CD8-positive, alpha-beta memory T cell (primary cell): Measurements from ENCODE around the gene TSPYL2. TPM values are rescaled to one million over a fixed set of nuclear protein-coding genes. Genes with fewer than 3 reads are reported as not detected.

ENCODE experiments used
- CTCF ChIA-PET: fragments of 350-600 bp; sonication (Branson Sonifier 250); formaldehyde crosslinking; loops from one replicate; lab custom pipeline; 2021; ENCODE audit warnings: antibody characterized with exemption; lab: Charles Lee
- POLR2A ChIA-PET: fragments of 350-600 bp; sonication (Branson Sonifier 250); formaldehyde crosslinking; loops from one replicate; lab custom pipeline; 2021; ENCODE audit warnings: antibody characterized with exemption; lab: Charles Lee
- DNase-seq, 5 donors: peaks; one replicate each; pipeline versions ENCODE4 v3.0.0 to v3.0.0-alpha.2; 2020 to 2022; ENCODE audit warnings: mixed read lengths in 1 of 5
- H3K27ac ChIP-seq: one replicate; pipeline ENCODE4 v1.7.0; 2013; ENCODE audit warnings: low read depth, mild to moderate bottlenecking, low read length, moderate library complexity
- H3K27me3 ChIP-seq: 2 replicates; pipeline ENCODE4 v1.7.0; 2013; ENCODE audit warnings: low read length, mild to moderate bottlenecking; ENCODE audit not compliant: insufficient read depth, poor library complexity, severe bottlenecking
- H3K36me3 ChIP-seq: 2 replicates; pipeline ENCODE4 v1.7.0; 2013; ENCODE audit warnings: mild to moderate bottlenecking, low read length, moderate library complexity; ENCODE audit not compliant: insufficient read depth
- H3K4me1 ChIP-seq: 2 replicates; pipeline ENCODE4 v1.7.0; 2013; ENCODE audit warnings: mild to moderate bottlenecking, low read length, moderate library complexity; ENCODE audit not compliant: insufficient read depth
- H3K4me3 ChIP-seq: 2 replicates; pipeline ENCODE4 v1.7.0; 2013; ENCODE audit warnings: mild to moderate bottlenecking, low read length
- H3K9me3 ChIP-seq: 2 replicates; pipeline ENCODE4 v1.7.0; 2013; ENCODE audit warnings: mild to moderate bottlenecking, low read length
- H3K27ac Mint-ChIP-seq, 8 donors: one replicate each; pipeline ENCODE4 v1.8.0; 2020 to 2021; ENCODE audit warnings: mixed read lengths in 8 of 8, mild to moderate bottlenecking in 6 of 8, inconsistent platforms in 3 of 8, moderate library complexity in 3 of 8
- H3K27me3 Mint-ChIP-seq, 2 donors: one replicate each; pipeline ENCODE4 v1.8.0; 2020 to 2021; ENCODE audit warnings: mixed read lengths in 2 of 2, mild to moderate bottlenecking in 1 of 2, moderate library complexity in 1 of 2
- H3K36me3 Mint-ChIP-seq, 3 donors: one replicate each; pipeline ENCODE4 v1.8.0; 2020 to 2021; ENCODE audit warnings: mixed read lengths in 3 of 3, inconsistent platforms in 1 of 3, mild to moderate bottlenecking in 1 of 3
- H3K4me1 Mint-ChIP-seq, 3 donors: one replicate each; pipeline ENCODE4 v1.8.0; 2020 to 2021; ENCODE audit warnings: mixed read lengths in 3 of 3, inconsistent platforms in 1 of 3, mild to moderate bottlenecking in 1 of 3
- H3K4me3 Mint-ChIP-seq, 7 donors: one replicate each; pipeline ENCODE4 v1.8.0; 2020 to 2021; ENCODE audit warnings: mixed read lengths in 7 of 7, mild to moderate bottlenecking in 6 of 7, moderate library complexity in 4 of 7, inconsistent platforms in 2 of 7
- H3K9me3 Mint-ChIP-seq, 5 donors: one replicate each; pipeline ENCODE4 v1.8.0; 2020 to 2022; ENCODE audit warnings: mixed read lengths in 5 of 5, mild to moderate bottlenecking in 3 of 5, moderate library complexity in 2 of 5, inconsistent platforms in 1 of 5
- polyA plus RNA-seq: library from polyadenylated mRNA; unstranded; fragments of 300-500 nt; fragmentation: Illumina TruSeq; gene quantifications from one replicate; pipeline ENCODE4 v1.2.3, GENCODE V29; 2021
- total RNA-seq, 2 experiments: library from RNA; stranded (reverse); gene quantifications; one replicate each; pipeline ENCODE4 v1.2.3, GENCODE V29; 2021

The TSPYL2 gene
- total and polyA plus RNA-seq, 3 experiments from 2014 or later: 23.1 to 47.9 (median 38.4) TPM

DNA sequence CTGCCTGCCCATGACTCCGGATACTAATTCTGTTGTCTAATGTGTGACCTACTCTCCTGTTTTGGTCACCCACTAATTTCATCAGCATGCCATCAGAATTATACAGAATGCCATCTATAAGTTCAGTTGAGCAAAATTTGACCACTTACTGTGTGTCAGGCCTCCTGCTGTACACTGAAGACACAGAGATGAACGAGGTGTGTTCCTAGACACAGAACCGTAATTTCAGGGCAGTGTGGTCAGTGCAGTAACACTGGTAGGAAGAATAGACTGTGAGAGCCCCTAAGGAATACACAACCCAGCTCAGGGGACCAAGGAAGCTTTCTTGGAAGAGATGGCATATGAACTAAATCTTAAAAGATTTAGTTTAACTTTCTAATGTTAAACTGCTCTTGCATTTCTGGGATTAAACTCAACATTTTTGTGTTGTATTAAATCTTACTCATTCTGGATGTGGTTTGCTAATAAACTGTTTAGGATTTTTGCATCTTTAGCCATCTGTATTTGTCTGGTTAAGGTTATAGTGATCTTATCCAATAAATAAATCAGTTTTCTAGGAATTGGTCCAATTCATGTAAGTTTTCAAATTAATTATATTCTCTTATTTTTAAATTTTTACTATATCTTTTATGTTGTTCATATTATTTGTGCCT lies 46.1 kb downstream of the TSPYL2 start:
- H3K9me3 ChIP-seq: no peaks in the 10 kb centered on the region
- H3K9me3 Mint-ChIP-seq: peaks cover 0 to 3% (median 0%) of the 10 kb centered on the region in 5 donors
- H3K4me1 Mint-ChIP-seq: peaks cover 11 to 25% (median 23%) of the 10 kb centered on the region in 3 donors
- ChIA-PET POLR2A (no interaction called here), CTCF (interaction anchor here (0.9 kb wide), 1 partner anchor 9 kb away, joined by 3 read pairs; no protein-coding TSS in a partner anchor)
- peaks cover 9 to 25% (median 10%) of the 10 kb centered on the region in 3 donors for H3K36me3 Mint-ChIP-seq
- peaks cover 0 to 16% of the 10 kb centered on the region in 2 donors for H3K27me3 Mint-ChIP-seq
- no peaks in the 10 kb centered on the region for H3K4me1 ChIP-seq
- DNase-seq: no peak
- H3K27me3 ChIP-seq: no peaks in the 10 kb centered on the region
- no peaks in the 10 kb centered on the region for H3K36me3 ChIP-seq
- H3K27ac Mint-ChIP-seq: no peak overlapping the region
- H3K27ac ChIP-seq: no peak overlapping the region
- no peak overlapping the region for H3K4me3 ChIP-seq
- H3K4me3 Mint-ChIP-seq: no peak overlapping the region

DNA sequence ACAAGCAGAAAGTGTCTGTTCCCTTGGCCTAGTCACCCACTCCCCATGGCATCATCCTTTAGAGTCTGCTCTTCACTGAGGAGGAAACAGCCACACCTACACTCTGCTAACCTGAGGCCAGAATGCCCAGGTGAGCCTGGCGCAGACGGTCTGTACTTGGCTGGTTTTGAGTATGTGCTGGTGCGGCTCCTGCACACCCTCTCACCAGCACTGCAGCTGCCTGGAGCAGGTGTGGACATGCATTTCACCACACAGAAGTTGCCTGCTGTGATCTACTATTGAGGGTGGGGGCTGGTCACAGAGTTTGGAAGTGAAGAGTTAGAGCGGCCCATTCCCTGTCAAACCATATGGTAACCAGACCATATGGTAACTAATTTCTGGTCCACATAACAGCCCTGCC lies 51.2 kb downstream of the TSPYL2 start:
- ChIA-PET CTCF (no interaction called here), POLR2A (no interaction called here)
- Mint-ChIP-seq H3K27ac (no peak overlapping the region), H3K9me3 (no peaks in the 10 kb centered on the region), H3K27me3 (peaks cover 0 to 5% of the 10 kb centered on the region in 2 donors), H3K36me3 (peaks cover 10 to 39% (median 13%) of the 10 kb centered on the region in 3 donors), H3K4me3 (no peak overlapping the region), H3K4me1 (no peaks in the 10 kb centered on the region)
- Histone ChIP-seq H3K4me3 (no peak overlapping the region), H3K27ac (no peak overlapping the region), H3K9me3 (no peaks in the 10 kb centered on the region), H3K4me1 (no peaks in the 10 kb centered on the region), H3K27me3 (no peaks in the 10 kb centered on the region), H3K36me3 (no peaks in the 10 kb centered on the region)
- no peak for DNase-seq

DNA sequence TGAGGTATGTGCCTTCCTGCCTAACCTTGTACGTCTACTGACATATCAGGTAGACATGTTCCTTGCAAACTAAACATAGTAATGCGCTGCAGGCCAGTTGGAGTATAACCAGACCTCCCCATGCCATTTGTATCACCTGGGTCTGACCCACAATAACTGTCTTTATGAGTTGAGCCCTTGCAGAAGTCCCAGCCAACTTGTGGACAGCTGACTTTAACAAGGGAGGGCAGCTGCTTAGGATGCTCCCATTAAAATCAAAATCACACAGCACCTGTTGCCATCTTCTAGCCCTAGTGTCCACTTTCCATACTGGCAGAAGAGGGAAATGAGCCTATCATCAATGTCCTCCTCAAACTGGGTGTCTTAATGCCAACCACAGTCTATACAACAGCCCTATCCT lies 53.4 kb downstream of the TSPYL2 start:
- CTCF ChIA-PET: no interaction called here
- Histone ChIP-seq H3K4me3 (no peak overlapping the region), H3K27me3 (no peaks in the 10 kb centered on the region), H3K9me3 (no peaks in the 10 kb centered on the region), H3K36me3 (no peaks in the 10 kb centered on the region), H3K4me1 (no peaks in the 10 kb centered on the region), H3K27ac (no peak overlapping the region)
- no peak overlapping the region for H3K27ac Mint-ChIP-seq
- no peaks in the 10 kb centered on the region for H3K4me1 Mint-ChIP-seq
- DNase-seq: no peak
- H3K9me3 Mint-ChIP-seq: no peaks in the 10 kb centered on the region
- no peak overlapping the region for H3K4me3 Mint-ChIP-seq
- POLR2A ChIA-PET: no interaction called here
- H3K36me3 Mint-ChIP-seq: peaks cover 13 to 39% (median 14%) of the 10 kb centered on the region in 3 donors
- H3K27me3 Mint-ChIP-seq: peaks cover 0 to 3% of the 10 kb centered on the region in 2 donors

Other genes with a start within 250 kb of the TSPYL2 start
- gene XAGE3, start 214.3 kb upstream of the TSPYL2 start, total RNA-seq: not detected
- gene XAGE3, start 214.3 kb upstream of the TSPYL2 start, polyA plus RNA-seq: not detected
- gene FAM156B, start 185.0 kb upstream of the TSPYL2 start, total RNA-seq: 10 to 100 TPM; 11.6 to 13.2 TPM
- gene FAM156B, start 185.0 kb upstream of the TSPYL2 start, polyA plus RNA-seq: 4.4 TPM
- gene FAM156A, start 123.8 kb upstream of the TSPYL2 start, total RNA-seq: 10 to 100 TPM; 18.1 to 18.5 TPM
- 4.2 TPM for gene FAM156A, start 123.8 kb upstream of the TSPYL2 start, polyA plus RNA-seq
- not detected for gene GPR173, start 33.6 kb upstream of the TSPYL2 start, total RNA-seq
- not detected for gene GPR173, start 33.6 kb upstream of the TSPYL2 start, polyA plus RNA-seq
- 1 to 10 TPM; 4.6 to 4.8 TPM for gene KANTR, start 11.8 kb downstream of the TSPYL2 start, total RNA-seq
- gene KANTR, start 11.8 kb downstream of the TSPYL2 start, polyA plus RNA-seq: 1.6 TPM
- 10 to 100 TPM; 85.3 to 86.4 TPM for gene KDM5C, start 142.8 kb downstream of the TSPYL2 start, total RNA-seq
- 39.1 TPM for gene KDM5C, start 142.8 kb downstream of the TSPYL2 start, polyA plus RNA-seq
- under 1 TPM; 0.29 to 0.96 TPM for gene IQSEC2, start 199.2 kb downstream of the TSPYL2 start, total RNA-seq
- 0.35 TPM for gene IQSEC2, start 199.2 kb downstream of the TSPYL2 start, polyA plus RNA-seq